OCI-LY7 (cell line): ENCODE data around the gene TMEM213. TPM values are rescaled to one million over a fixed set of nuclear protein-coding genes. Genes with fewer than 3 reads are reported as not detected.

ENCODE experiments used
- BruUV-seq: library from RNA; stranded (reverse); fragments of 400-500 nt; replicated peaks from 2 replicates; lab custom pipeline; 2021; lab: Mats Ljungman, UMichigan
- CTCF ChIA-PET: fragments of 300-600 bp; sonication (Branson Sonifier 250); formaldehyde crosslinking; loops from one replicate; lab custom pipeline; 2022; ENCODE audit warnings: antibody characterized with exemption; ENCODE audit not compliant: unreplicated experiment; lab: Charles Lee
- POLR2A ChIA-PET: fragments of 300-600 bp; sonication (Branson Sonifier 250); formaldehyde crosslinking; loops from one replicate; lab custom pipeline; 2022; ENCODE audit warnings: antibody characterized with exemption; lab: Charles Lee
- DNase-seq: peaks from one replicate; pipeline ENCODE4 v3.0.0-alpha.2; 2015; ENCODE audit warnings: low spot score
- H2AFZ ChIP-seq: fragments of 200-600 bp; sonication (generic), shearing (Covaris generic); 2 replicates; pipeline ENCODE4 v1.6.1; 2014; ENCODE audit warnings: mild to moderate bottlenecking, antibody characterized with exemption, low read length, moderate library complexity
- H3K27ac ChIP-seq: fragments of 200-600 bp; sonication (generic); 2 replicates; pipeline ENCODE4 v1.5.1; 2014; ENCODE audit warnings: mixed run types, low read depth, mild to moderate bottlenecking, moderate library complexity, low read length, inconsistent platforms; ENCODE audit not compliant: poor library complexity, severe bottlenecking
- H3K36me3 ChIP-seq: fragments of 200-600 bp; sonication (generic); 2 replicates; pipeline ENCODE4 v1.6.1; 2014; ENCODE audit warnings: mild to moderate bottlenecking, antibody characterized with exemption, low read length, moderate library complexity, mixed read lengths; ENCODE audit not compliant: insufficient read depth
- H3K4me1 ChIP-seq: fragments of 200-600 bp; sonication (generic); 2 replicates; pipeline ENCODE4 v1.5.1; 2014; ENCODE audit warnings: mild to moderate bottlenecking, low read length; ENCODE audit not compliant: insufficient read depth, poor library complexity, severe bottlenecking
- H3K4me2 ChIP-seq: fragments of 200-600 bp; sonication (generic); 2 replicates; pipeline ENCODE4 v1.6.1; 2014; ENCODE audit warnings: mild to moderate bottlenecking, low read length
- H3K4me3 ChIP-seq: fragments of 200-600 bp; sonication (generic); 2 replicates; pipeline ENCODE4 v1.5.1; 2014; ENCODE audit warnings: mild to moderate bottlenecking, low read depth, low read length; ENCODE audit not compliant: poor library complexity, severe bottlenecking
- H3K79me2 ChIP-seq: fragments of 200-600 bp; sonication (generic); 2 replicates; pipeline ENCODE4 v1.6.1; 2016; ENCODE audit warnings: low read depth, mild to moderate bottlenecking, low read length, moderate library complexity, mixed read lengths; ENCODE audit not compliant: insufficient read depth
- H3K9me2 ChIP-seq: fragments of 200-600 bp; sonication (generic); 2 replicates; pipeline ENCODE4 v1.6.1; 2016; ENCODE audit warnings: mild to moderate bottlenecking, low read length, mixed read lengths; ENCODE audit not compliant: insufficient read depth
- H3K9me3 ChIP-seq: fragments of 200-600 bp; sonication (generic); 2 replicates; pipeline ENCODE4 v1.6.1; 2014; ENCODE audit warnings: mild to moderate bottlenecking, mixed run types, low read length, mixed read lengths
- H4K20me1 ChIP-seq: fragments of 200-600 bp; sonication (generic); 2 replicates; pipeline ENCODE4 v1.6.1; 2014; ENCODE audit warnings: mild to moderate bottlenecking, antibody characterized with exemption, low read length, moderate library complexity, mixed read lengths; ENCODE audit not compliant: insufficient read depth
- EZH2phosphoT487 ChIP-seq: fragments of 200-600 bp; sonication (generic); IDR thresholded peaks from 2 replicates; pipeline ENCODE4 v1.6.1; 2018; ENCODE audit warnings: low read depth, borderline replicate concordance, mild to moderate bottlenecking, mixed run types, antibody characterized with exemption, low read length, moderate library complexity, mixed read lengths
- intact Hi-C: fragments of 100-400 bp; cut with micrococcal nuclease; formaldehyde crosslinking; loops from one replicate; pipeline ENCODE4 v1.10.0; 2022; ENCODE audit not compliant: unreplicated experiment
- total RNA-seq, 2 experiments: library from RNA; depleted of rRNA in 1 of 2; stranded (reverse); fragments of >200 nt in 1 of 2; shearing (Covaris generic) in 1 of 2; gene quantifications; 2 replicates each; pipeline ENCODE4 v1.2.3, GENCODE V29; 2014 to 2022
- TF ChIP-seq, protein P1 (sequence below): fragments of 200-600 bp; sonication (generic); conservative IDR thresholded peaks from 2 replicates; pipeline ENCODE4 v1.5.1; 2014; ENCODE audit warnings: mild to moderate bottlenecking, antibody characterized with exemption, low read length, moderate library complexity, mixed read lengths

The TMEM213 gene
- total RNA-seq, 2 experiments from 2014 or later: not detected

DNA sequence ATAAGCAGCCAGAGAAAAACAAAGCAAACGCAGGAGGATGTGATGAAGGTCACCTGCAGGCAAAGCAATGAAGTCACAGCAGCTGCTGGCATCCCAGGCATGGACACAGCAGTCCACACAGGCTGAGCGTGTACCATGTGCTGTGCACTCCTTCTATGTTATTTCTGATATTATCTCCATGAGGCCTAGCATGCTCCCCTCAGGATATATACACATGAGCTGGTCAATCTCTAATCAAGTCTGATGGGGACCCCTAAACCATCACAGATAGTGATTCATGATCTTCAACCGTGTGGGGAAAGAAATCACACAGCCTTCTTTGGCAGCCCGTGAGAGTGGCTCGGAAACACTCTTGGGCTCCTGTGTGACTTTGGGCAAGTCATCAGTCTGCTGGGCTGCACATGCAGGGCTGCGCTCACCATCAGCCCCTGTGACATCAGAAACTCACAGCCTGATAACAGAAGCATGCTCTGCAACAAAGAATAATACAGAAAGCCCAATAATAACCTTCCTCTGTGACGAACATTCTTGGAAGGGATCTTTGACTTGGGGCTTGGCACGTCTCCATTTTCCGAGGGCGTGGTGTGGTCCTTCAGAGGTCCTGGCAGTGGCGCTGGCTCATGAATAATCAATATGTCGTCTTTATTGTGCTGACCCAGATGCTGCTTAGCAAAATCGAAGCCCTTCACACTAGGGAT is 83.2 kb downstream of the TMEM213 start:
- no peaks in the 10 kb centered on the region for H4K20me1 ChIP-seq
- DNase-seq: no peak
- CTCF ChIA-PET: no interaction called here
- H3K79me2 ChIP-seq: no peaks in the 10 kb centered on the region
- H3K4me2 ChIP-seq: no peak overlapping the region
- no peaks in the 10 kb centered on the region for H3K36me3 ChIP-seq
- H3K27ac ChIP-seq: no peak overlapping the region
- no peak overlapping the region for H2AFZ ChIP-seq
- H3K9me2 ChIP-seq: no peaks in the 10 kb centered on the region
- POLR2A ChIA-PET: no interaction called here
- no peak for TF ChIP-seq EZH2phosphoT487
- TF ChIP-seq, protein P1, sequence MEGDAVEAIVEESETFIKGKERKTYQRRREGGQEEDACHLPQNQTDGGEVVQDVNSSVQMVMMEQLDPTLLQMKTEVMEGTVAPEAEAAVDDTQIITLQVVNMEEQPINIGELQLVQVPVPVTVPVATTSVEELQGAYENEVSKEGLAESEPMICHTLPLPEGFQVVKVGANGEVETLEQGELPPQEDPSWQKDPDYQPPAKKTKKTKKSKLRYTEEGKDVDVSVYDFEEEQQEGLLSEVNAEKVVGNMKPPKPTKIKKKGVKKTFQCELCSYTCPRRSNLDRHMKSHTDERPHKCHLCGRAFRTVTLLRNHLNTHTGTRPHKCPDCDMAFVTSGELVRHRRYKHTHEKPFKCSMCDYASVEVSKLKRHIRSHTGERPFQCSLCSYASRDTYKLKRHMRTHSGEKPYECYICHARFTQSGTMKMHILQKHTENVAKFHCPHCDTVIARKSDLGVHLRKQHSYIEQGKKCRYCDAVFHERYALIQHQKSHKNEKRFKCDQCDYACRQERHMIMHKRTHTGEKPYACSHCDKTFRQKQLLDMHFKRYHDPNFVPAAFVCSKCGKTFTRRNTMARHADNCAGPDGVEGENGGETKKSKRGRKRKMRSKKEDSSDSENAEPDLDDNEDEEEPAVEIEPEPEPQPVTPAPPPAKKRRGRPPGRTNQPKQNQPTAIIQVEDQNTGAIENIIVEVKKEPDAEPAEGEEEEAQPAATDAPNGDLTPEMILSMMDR: no peak
- intact Hi-C loops: no loop called here
- BruUV-seq: no TSS peak
- no peaks in the 10 kb centered on the region for H3K4me1 ChIP-seq
- H3K4me3 ChIP-seq: no peak overlapping the region
- no peaks in the 10 kb centered on the region for H3K9me3 ChIP-seq

DNA sequence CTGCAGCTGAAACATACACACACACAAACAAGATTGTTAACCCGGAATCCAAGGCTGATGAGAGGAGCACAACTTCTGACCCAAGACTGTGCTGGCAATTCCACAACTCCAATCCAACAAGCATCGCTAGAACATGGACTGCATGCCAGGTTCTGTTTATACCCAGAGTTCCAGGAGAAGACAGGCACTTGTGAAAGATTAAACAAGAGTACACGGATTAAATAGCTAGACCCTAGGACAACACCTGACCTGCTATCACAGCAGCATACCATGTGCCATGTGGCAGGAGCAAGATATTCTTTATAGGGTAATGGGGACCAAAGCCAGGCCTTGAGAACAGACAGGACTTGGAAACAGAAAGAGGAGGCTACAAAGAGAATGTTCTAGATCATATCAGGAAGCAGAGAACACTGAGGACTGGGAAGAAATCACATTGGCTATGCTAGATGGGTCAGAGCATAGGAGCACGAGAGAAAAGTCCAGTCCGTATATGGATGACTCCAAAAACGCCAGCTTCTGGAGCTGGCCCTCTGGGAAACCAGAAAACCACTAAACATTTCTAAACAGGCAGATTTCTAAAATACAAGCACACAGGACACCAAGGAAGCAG is 83.9 kb downstream of the TMEM213 start:
- Histone ChIP-seq H3K4me3 (no peak overlapping the region), H3K79me2 (no peaks in the 10 kb centered on the region), H3K9me3 (no peaks in the 10 kb centered on the region), H3K4me1 (no peaks in the 10 kb centered on the region), H3K27ac (no peak overlapping the region), H4K20me1 (no peaks in the 10 kb centered on the region), H2AFZ (no peak overlapping the region), H3K36me3 (no peaks in the 10 kb centered on the region), H3K9me2 (no peaks in the 10 kb centered on the region), H3K4me2 (no peak overlapping the region)
- ChIA-PET POLR2A (interaction anchor here (0.6 kb wide), 1 partner anchor 354 kb away, joined by 3 read pairs; no protein-coding TSS in a partner anchor), CTCF (no interaction called here)
- no TSS peak for BruUV-seq
- intact Hi-C loops: no loop called here
- TF ChIP-seq, protein P1: no peak
- TF ChIP-seq EZH2phosphoT487: no peak
- no peak for DNase-seq

DNA sequence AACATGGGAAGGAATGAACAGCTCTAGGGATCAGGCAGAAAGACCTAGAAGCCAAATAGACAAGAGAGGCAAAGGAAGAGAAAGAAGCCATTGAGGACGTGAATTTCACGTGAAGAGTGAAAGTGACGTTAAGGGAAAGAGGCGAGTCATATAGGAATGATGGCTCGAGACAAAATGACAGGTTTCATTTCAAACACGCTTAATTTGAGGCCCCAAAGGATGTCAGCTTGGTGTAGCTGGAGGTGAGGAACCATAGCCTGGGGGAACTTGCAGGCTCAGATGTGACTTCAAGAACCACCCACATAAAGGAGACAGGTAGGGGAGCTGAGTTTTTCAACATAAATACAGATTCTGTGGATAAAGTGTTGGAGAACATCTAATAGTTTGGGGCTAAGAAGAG is 84.5 kb downstream of the TMEM213 start:
- no peaks in the 10 kb centered on the region for H3K79me2 ChIP-seq
- H3K27ac ChIP-seq: no peak overlapping the region
- H4K20me1 ChIP-seq: no peaks in the 10 kb centered on the region
- no peak for DNase-seq
- no peak overlapping the region for H3K4me3 ChIP-seq
- POLR2A ChIA-PET: interaction anchor here (0.6 kb wide), 1 partner anchor 354 kb away, joined by 3 read pairs; no protein-coding TSS in a partner anchor
- H3K36me3 ChIP-seq: no peaks in the 10 kb centered on the region
- H3K4me2 ChIP-seq: no peak overlapping the region
- TF ChIP-seq, protein P1: no peak
- no peak for TF ChIP-seq EZH2phosphoT487
- H3K9me2 ChIP-seq: no peaks in the 10 kb centered on the region
- CTCF ChIA-PET: no interaction called here
- H3K9me3 ChIP-seq: no peaks in the 10 kb centered on the region
- no peaks in the 10 kb centered on the region for H3K4me1 ChIP-seq
- intact Hi-C loops: no loop called here
- no peak overlapping the region for H2AFZ ChIP-seq
- no TSS peak for BruUV-seq
